PC-9 (cell line): ENCODE data around the gene TMEM51.

Source experiments
- CTCF ChIP-seq: fragments of 200-600 bp; sonication (generic); conservative IDR thresholded peaks from 2 replicates; pipeline ENCODE4 v1.6.1; 2017; ENCODE audit warnings: mixed run types, antibody characterized with exemption, mild to moderate bottlenecking, moderate library complexity
- EZH2 ChIP-seq: fragments of 200-600 bp; sonication (generic); IDR thresholded peaks from 2 replicates; pipeline ENCODE4 v1.8.0; 2017; ENCODE audit warnings: antibody characterized with exemption, low read depth

GRCh38 chr1:15122331-15122730 is 31.2 kb upstream of the TMEM51 start:
- TF ChIP-seq CTCF (no peak), EZH2 (no peak)
